H1 (cell line): ENCODE measurements around the gene MALT1.

Experiments
- BRCA1 ChIP-seq: IDR thresholded peaks from 2 replicates; pipeline ENCODE4 v1.6.1; 2012; ENCODE audit warnings: low read depth, low read length, improper control_type of control experiment
- EGR1 ChIP-seq: IDR thresholded peaks from 2 replicates; pipeline ENCODE4 v1.6.1; 2011; ENCODE audit warnings: low read depth, low read length, borderline replicate concordance
- EP300 ChIP-seq, 2 experiments: IDR thresholded peaks; 1 replicate in 1 of 2; 2 replicates in 1 of 2; pipeline ENCODE4 v1.6.1; 2011 to 2012; ENCODE audit warnings: low read depth in 2 of 2, low read length in 2 of 2, mild to moderate bottlenecking in 2 of 2, borderline replicate concordance in 1 of 2, inconsistent platforms in 1 of 2, moderate library complexity in 1 of 2
- EZH2 ChIP-seq: fragments of 200-600 bp; sonication (generic); IDR thresholded peaks from 2 replicates; pipeline ENCODE4 v1.7.1; 2012; ENCODE audit warnings: low read depth, mild to moderate bottlenecking, moderate library complexity, low read length, inconsistent platforms; ENCODE audit not compliant: severe bottlenecking
- HDAC6 ChIP-seq: IDR thresholded peaks from one replicate; pipeline ENCODE4 v1.7.1; 2012; ENCODE audit warnings: low read depth, mild to moderate bottlenecking, inconsistent platforms, low read length, moderate library complexity
- NRF1 ChIP-seq: IDR thresholded peaks from 2 replicates; pipeline ENCODE4 v1.6.1; 2011; ENCODE audit warnings: mild to moderate bottlenecking, low read depth, low read length, improper control_type of control experiment
- POLR2AphosphoS5 ChIP-seq: IDR thresholded peaks from 2 replicates; pipeline ENCODE4 v1.6.1; 2011; ENCODE audit warnings: low read depth, low read length
- POU5F1 ChIP-seq: IDR thresholded peaks from 2 replicates; pipeline ENCODE4 v1.6.1; 2011; ENCODE audit warnings: low read depth, mild to moderate bottlenecking, low read length, moderate library complexity
- RAD21 ChIP-seq, 2 experiments: IDR thresholded peaks in 1 of 2; conservative IDR thresholded peaks in 1 of 2; 2 replicates each; pipeline ENCODE4 v1.6.1; 2011; ENCODE audit warnings: low read depth in 2 of 2, low read length in 2 of 2, improper control_type of control experiment in 1 of 2, inconsistent platforms in 1 of 2, mild to moderate bottlenecking in 1 of 2, moderate library complexity in 1 of 2
- YY1 ChIP-seq: IDR thresholded peaks from 2 replicates; pipeline ENCODE4 v1.6.1; 2011; ENCODE audit warnings: low read depth, mild to moderate bottlenecking, low read length
- TF ChIP-seq, protein P1 (sequence below), 3 experiments: IDR thresholded peaks; 1 replicate in 2 of 3; 2 replicates in 1 of 3; pipeline versions ENCODE4 v1.5.1 to v1.6.1; 2011; ENCODE audit warnings: low read length in 3 of 3, mild to moderate bottlenecking in 3 of 3, inconsistent platforms in 2 of 3, low read depth in 1 of 3, moderate library complexity in 1 of 3; ENCODE audit not compliant: insufficient read depth in 1 of 3; ENCODE audit errors: control extremely low read depth in 1 of 3
- TF ChIP-seq, protein P2 (sequence below): IDR thresholded peaks from 2 replicates; pipeline ENCODE4 v1.6.1; 2012; ENCODE audit warnings: inconsistent platforms
- TF ChIP-seq, protein P3 (sequence below): IDR thresholded peaks from 2 replicates; pipeline ENCODE4 v1.6.1; 2011; ENCODE audit warnings: low read depth, mild to moderate bottlenecking, low read length; ENCODE audit not compliant: insufficient read depth

DNA sequence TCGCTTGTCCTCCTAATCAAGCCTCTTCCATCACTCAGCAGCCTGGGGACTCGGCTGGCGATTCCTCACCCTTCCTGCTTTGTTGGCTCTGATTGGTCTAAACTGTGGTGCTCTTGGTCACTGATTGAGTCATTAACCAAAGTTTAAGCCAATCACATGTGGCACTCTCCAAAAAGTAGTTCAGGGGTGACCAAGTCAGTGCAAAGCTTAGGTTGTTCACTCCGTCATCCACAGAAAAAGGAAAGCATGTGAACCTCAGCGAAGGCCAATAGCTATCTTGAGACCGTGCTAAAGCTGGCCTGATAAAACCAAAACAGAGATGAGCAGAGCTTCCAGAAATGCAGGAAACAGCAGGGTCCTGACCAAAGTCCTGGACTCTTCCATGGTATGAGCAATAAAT is 47.3 kb upstream of the MALT1 start:
- TF ChIP-seq EP300 (IDR thresholded peaks at IDR 0.05; ENCODE audit: borderline replicate concordance in 1 of 2, low read depth in 2 of 2, low read length in 2 of 2) = no peak
- TF ChIP-seq, protein P1, sequence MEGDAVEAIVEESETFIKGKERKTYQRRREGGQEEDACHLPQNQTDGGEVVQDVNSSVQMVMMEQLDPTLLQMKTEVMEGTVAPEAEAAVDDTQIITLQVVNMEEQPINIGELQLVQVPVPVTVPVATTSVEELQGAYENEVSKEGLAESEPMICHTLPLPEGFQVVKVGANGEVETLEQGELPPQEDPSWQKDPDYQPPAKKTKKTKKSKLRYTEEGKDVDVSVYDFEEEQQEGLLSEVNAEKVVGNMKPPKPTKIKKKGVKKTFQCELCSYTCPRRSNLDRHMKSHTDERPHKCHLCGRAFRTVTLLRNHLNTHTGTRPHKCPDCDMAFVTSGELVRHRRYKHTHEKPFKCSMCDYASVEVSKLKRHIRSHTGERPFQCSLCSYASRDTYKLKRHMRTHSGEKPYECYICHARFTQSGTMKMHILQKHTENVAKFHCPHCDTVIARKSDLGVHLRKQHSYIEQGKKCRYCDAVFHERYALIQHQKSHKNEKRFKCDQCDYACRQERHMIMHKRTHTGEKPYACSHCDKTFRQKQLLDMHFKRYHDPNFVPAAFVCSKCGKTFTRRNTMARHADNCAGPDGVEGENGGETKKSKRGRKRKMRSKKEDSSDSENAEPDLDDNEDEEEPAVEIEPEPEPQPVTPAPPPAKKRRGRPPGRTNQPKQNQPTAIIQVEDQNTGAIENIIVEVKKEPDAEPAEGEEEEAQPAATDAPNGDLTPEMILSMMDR (IDR thresholded peaks at IDR 0.05; ENCODE audit: control extremely low read depth in 1 of 3, insufficient read depth in 1 of 3, low read depth in 1 of 3, low read length in 3 of 3) = no peak
- no peak for TF ChIP-seq BRCA1
- TF ChIP-seq EGR1 = no peak
- TF ChIP-seq POU5F1 = no peak
- TF ChIP-seq, protein P2, sequence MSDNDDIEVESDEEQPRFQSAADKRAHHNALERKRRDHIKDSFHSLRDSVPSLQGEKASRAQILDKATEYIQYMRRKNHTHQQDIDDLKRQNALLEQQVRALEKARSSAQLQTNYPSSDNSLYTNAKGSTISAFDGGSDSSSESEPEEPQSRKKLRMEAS = no peak
- no peak for TF ChIP-seq YY1
- TF ChIP-seq, protein P3, sequence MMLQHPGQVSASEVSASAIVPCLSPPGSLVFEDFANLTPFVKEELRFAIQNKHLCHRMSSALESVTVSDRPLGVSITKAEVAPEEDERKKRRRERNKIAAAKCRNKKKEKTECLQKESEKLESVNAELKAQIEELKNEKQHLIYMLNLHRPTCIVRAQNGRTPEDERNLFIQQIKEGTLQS = no peak
- no peak for TF ChIP-seq POLR2AphosphoS5
- no peak for TF ChIP-seq EZH2
- no peak for TF ChIP-seq HDAC6
- no peak for TF ChIP-seq RAD21 (IDR thresholded peaks at IDR 0.05 in 1 of 2, conservative IDR thresholded peaks at IDR 0.05 in 1 of 2; ENCODE audit: low read depth in 2 of 2, low read length in 2 of 2)
- no peak for TF ChIP-seq NRF1
